ENCODE data around the gene STK17B. TPM values are rescaled to one million over a fixed set of nuclear protein-coding genes. Genes with fewer than 3 reads are reported as not detected.
A peak's percentile ranks its signal among the peaks of the same experiment; 100 is the strongest.

STK17B gene
- total RNA-seq, 4 donors from 2014 or later, result 6.9 to 24.2 (median 9.4) TPM

GRCh38 chr2:196166876-196167275 is 4.5 kb downstream of the STK17B start:
- intact Hi-C loops (cut with DNase I), result no loop called here
- Histone ChIP-seq H3K4me1 (peaks cover 0 to 20% (median 9%) of the 10 kb centered on the region in 4 donors), H3K36me3 (peaks cover 0 to 11% (median 3%) of the 10 kb centered on the region in 4 donors), H3K9me3 (no peaks in the 10 kb centered on the region), H3K27ac (replicated peaks in 1 of 4) (no peak overlapping the region), H3K27me3 (no peaks in the 10 kb centered on the region), H3K4me3 (peak overlapping the region in 1 of 4 donors; percentile 89)
- 69% methylated on average over 1 of the region's 1 CpG for WGBS
- DNase-seq (ENCODE audit: extremely low spot score), result no peak
- TF ChIP-seq POLR2A (IDR thresholded peaks at IDR 0.05; ENCODE audit: low read depth) (no peak), EP300 (IDR thresholded peaks at IDR 0.05) (no peak), CTCF (IDR thresholded peaks at IDR 0.05) (no peak), POLR2AphosphoS5 (IDR thresholded peaks at IDR 0.05) (no peak)

- no peak for TF ChIP-seq POLR2AphosphoS5 (IDR thresholded peaks at IDR 0.05)
- no peak for TF ChIP-seq CTCF (IDR thresholded peaks at IDR 0.05)
- no peak for TF ChIP-seq POLR2A (IDR thresholded peaks at IDR 0.05; ENCODE audit: low read depth)
- TF ChIP-seq EP300 (IDR thresholded peaks at IDR 0.05), result no peak
- intact Hi-C loops (cut with DNase I), result no loop called here
- peaks cover 0 to 15% (median 3%) of the 10 kb centered on the region in 4 donors for H3K36me3 ChIP-seq
- no peak overlapping the region for H3K4me3 ChIP-seq
- H3K27ac ChIP-seq (replicated peaks in 1 of 4), result no peak overlapping the region
- DNase-seq (ENCODE audit: extremely low spot score), result no peak
- WGBS, result 70% methylated on average over 4 of the region's 4 CpGs
- H3K4me1 ChIP-seq, result peaks cover 0 to 7% (median 5%) of the 10 kb centered on the region in 4 donors
- H3K27me3 ChIP-seq, result no peaks in the 10 kb centered on the region
- no peaks in the 10 kb centered on the region for H3K9me3 ChIP-seq
These were observed 6.4 kb downstream of the STK17B start for GRCh38 chr2:196165016-196165415.

GRCh38 chr2:196163285-196163684 is 8.1 kb downstream of the STK17B start:
- intact Hi-C loops (cut with DNase I), result no loop called here
- no peak overlapping the region for H3K4me3 ChIP-seq
- no peaks in the 10 kb centered on the region for H3K4me1 ChIP-seq
- no peak overlapping the region for H3K27ac ChIP-seq (replicated peaks in 1 of 4)
- H3K27me3 ChIP-seq, result no peaks in the 10 kb centered on the region
- TF ChIP-seq EP300 (IDR thresholded peaks at IDR 0.05), result no peak
- H3K36me3 ChIP-seq, result peaks cover 0 to 15% (median 3%) of the 10 kb centered on the region in 4 donors
- 71% methylated on average over 4 of the region's 4 CpGs for WGBS
- H3K9me3 ChIP-seq, result no peaks in the 10 kb centered on the region
- DNase-seq (ENCODE audit: extremely low spot score), result no peak

GRCh38 chr2:196162586-196163175 is 8.7 kb downstream of the STK17B start:
- intact Hi-C loops (cut with DNase I), result no loop called here
- Histone ChIP-seq H3K4me1 (no peaks in the 10 kb centered on the region), H3K27ac (replicated peaks in 1 of 4) (no peak overlapping the region), H3K4me3 (no peak overlapping the region), H3K36me3 (peaks cover 0 to 15% (median 3%) of the 10 kb centered on the region in 4 donors), H3K9me3 (no peaks in the 10 kb centered on the region), H3K27me3 (no peaks in the 10 kb centered on the region)
- no peak for TF ChIP-seq POLR2A (IDR thresholded peaks at IDR 0.05; ENCODE audit: low read depth)
- no peak for DNase-seq (ENCODE audit: extremely low spot score)
- WGBS, result 95% methylated on average over 6 of the region's 6 CpGs

- intact Hi-C loops (cut with DNase I), result no loop called here
- 79% methylated on average over 4 of the region's 4 CpGs for WGBS
- DNase-seq (ENCODE audit: extremely low spot score), result no peak
- TF ChIP-seq EP300 (IDR thresholded peaks at IDR 0.05) (no peak), POLR2AphosphoS5 (IDR thresholded peaks at IDR 0.05) (no peak), POLR2A (IDR thresholded peaks at IDR 0.05; ENCODE audit: low read depth) (no peak), CTCF (IDR thresholded peaks at IDR 0.05) (no peak)
- Histone ChIP-seq H3K4me3 (no peak overlapping the region), H3K27ac (replicated peaks in 1 of 4) (no peak overlapping the region), H3K36me3 (peaks cover 0 to 17% (median 3%) of the 10 kb centered on the region in 4 donors), H3K27me3 (no peaks in the 10 kb centered on the region), H3K4me1 (no peaks in the 10 kb centered on the region), H3K9me3 (no peaks in the 10 kb centered on the region)
These were observed 10.4 kb downstream of the STK17B start for GRCh38 chr2:196160946-196161345.

- Histone ChIP-seq H3K4me3 (no peak overlapping the region), H3K4me1 (no peaks in the 10 kb centered on the region), H3K9me3 (no peaks in the 10 kb centered on the region), H3K36me3 (peaks cover 0 to 22% (median 3%) of the 10 kb centered on the region in 4 donors), H3K27ac (replicated peaks in 1 of 4) (no peak overlapping the region), H3K27me3 (no peaks in the 10 kb centered on the region)
- intact Hi-C loops (cut with DNase I), result no loop called here
- no peak for DNase-seq (ENCODE audit: extremely low spot score)
- WGBS, result 74% methylated on average over 3 of the region's 3 CpGs
- no peak for TF ChIP-seq POLR2A (IDR thresholded peaks at IDR 0.05; ENCODE audit: low read depth)
- TF ChIP-seq POLR2AphosphoS5 (IDR thresholded peaks at IDR 0.05), result peak in 1 of 2 donors; percentile 44
- TF ChIP-seq CTCF (IDR thresholded peaks at IDR 0.05), result no peak
- TF ChIP-seq EP300 (IDR thresholded peaks at IDR 0.05), result no peak
These were observed 11.3 kb downstream of the STK17B start for GRCh38 chr2:196160101-196160500.
